SK-N-SH treated with all-trans-retinoic acid at 6 μM for 48 hours (cell line): ENCODE data around the gene CA7.

Source experiments
- ARNTL ChIP-seq: fragments of 450-650 bp; formaldehyde crosslinking; IDR thresholded peaks from 2 replicates; pipeline ENCODE4 v1.5.0; 2020; ENCODE audit warnings: low read depth, mild to moderate bottlenecking, moderate library complexity, borderline replicate concordance
- CREB5 ChIP-seq: fragments of 250-450 bp; sonication (Bioruptor Pico); IDR thresholded peaks from 2 replicates; pipeline ENCODE4 v1.5.1; 2020; ENCODE audit warnings: low read depth, mild to moderate bottlenecking, moderate library complexity
- PATZ1 ChIP-seq: fragments of 250-450 bp; sonication (Bioruptor Pico); IDR thresholded peaks from 2 replicates; pipeline ENCODE4 v1.8.0; 2020; ENCODE audit warnings: mild to moderate bottlenecking, moderate library complexity, borderline replicate concordance
- POU6F1 ChIP-seq: fragments of 250-450 bp; sonication (Bioruptor Pico); IDR thresholded peaks from 2 replicates; pipeline ENCODE4 v1.8.0; 2021; ENCODE audit warnings: low read depth, mild to moderate bottlenecking, moderate library complexity, borderline replicate concordance
- ZNF565 ChIP-seq: fragments of 450-650 bp; formaldehyde crosslinking; conservative IDR thresholded peaks from 2 replicates; pipeline ENCODE4 v1.5.0; 2020; ENCODE audit warnings: low read depth, mild to moderate bottlenecking, moderate library complexity
- ZNF70 ChIP-seq: fragments of 450-650 bp; formaldehyde crosslinking; IDR thresholded peaks from 2 replicates; pipeline ENCODE4 v1.5.0; 2020; ENCODE audit warnings: mild to moderate bottlenecking, moderate library complexity
- ZNF8 ChIP-seq: fragments of 450-650 bp; formaldehyde crosslinking; IDR thresholded peaks from 2 replicates; pipeline ENCODE4 v1.5.0; 2020; ENCODE audit warnings: mild to moderate bottlenecking, moderate library complexity

GRCh38 chr16:66857437-66857836, 13.2 kb downstream of the CA7 start:
- no peak for TF ChIP-seq ZNF70 (CRISPR knock-in tag)
- no peak for TF ChIP-seq POU6F1 (CRISPR knock-in tag)
- no peak for TF ChIP-seq ZNF565 (CRISPR knock-in tag)
- no peak for TF ChIP-seq CREB5 (CRISPR knock-in tag)
- TF ChIP-seq ARNTL (CRISPR knock-in tag) = no peak
- TF ChIP-seq PATZ1 = no peak
- TF ChIP-seq ZNF8 (CRISPR knock-in tag) = no peak
